Left lung (tissue), 10 donors: ENCODE measurements around the gene PLEKHG1. TPM values are rescaled to one million over a fixed set of nuclear protein-coding genes. Genes with fewer than 3 reads are reported as not detected.

ENCODE experiments used
- ATAC-seq: fragments of 200-7000 bp; cut with Tn5 transposase; one replicate; pipeline ENCODE4 v1.9.1; 2020; ENCODE audit warnings: moderate library complexity
- DNase-seq, 4 donors: peaks; one replicate each; pipeline ENCODE4 v3.0.0-alpha.2; 2013 to 2020
- H3K27ac ChIP-seq, 2 donors: fragments of 200-600 bp; sonication (generic) in 1 of 2; one replicate each; pipeline versions ENCODE4 v1.5.0 to v1.8.0; 2020 to 2021
- H3K27me3 ChIP-seq, 2 donors: fragments of 200-600 bp; sonication (generic) in 1 of 2; one replicate each; pipeline versions ENCODE4 v1.5.0 to v1.8.0; 2020 to 2021
- H3K36me3 ChIP-seq, 2 donors: fragments of 200-600 bp; sonication (generic) in 1 of 2; one replicate each; pipeline versions ENCODE4 v1.5.0 to v1.8.0; 2020 to 2021
- H3K4me1 ChIP-seq, 2 donors: fragments of 200-600 bp; one replicate each; pipeline ENCODE4 v1.8.0; 2021
- H3K4me3 ChIP-seq, 2 donors: fragments of 200-600 bp; sonication (generic) in 1 of 2; one replicate each; pipeline versions ENCODE4 v1.5.0 to v1.8.0; 2020 to 2021; ENCODE audit warnings: mild to moderate bottlenecking in 1 of 2
- H3K9me3 ChIP-seq, 2 donors: fragments of 200-600 bp; sonication (generic) in 1 of 2; one replicate each; pipeline versions ENCODE4 v1.5.0 to v1.8.0; 2020 to 2021
- CTCF ChIP-seq, 2 donors: fragments of 200-600 bp; sonication (generic) in 1 of 2; IDR thresholded peaks; one replicate each; pipeline versions ENCODE4 v1.5.0 to v1.8.0; 2021; ENCODE audit warnings: antibody characterized with exemption in 2 of 2
- intact Hi-C, 2 donors: fragments of 100-400 bp; cut with DNase I; formaldehyde crosslinking; loops; one replicate each; pipeline versions ENCODE4 v1.11.2 to v1.14.2; 2022
- polyA plus RNA-seq, 6 donors: library from polyadenylated mRNA; unstranded; fragments of 120-200 nt; gene quantifications; one replicate each; pipeline ENCODE4 v1.2.1, GENCODE V29; 2013; ENCODE audit not compliant: insufficient read length in 6 of 6
- total RNA-seq, 2 donors: library from RNA; stranded (reverse); fragmentation: NEBNext Ultra II Directional; extraction: Animal tissue kit (Norgen Biotek cat#: 25700); gene quantifications; one replicate each; pipeline ENCODE4 v1.2.1, GENCODE V29; 2021
- donor health status: DM: no; HTN: yes; CAD: no.
- donor health status: DM: no; HTN: no; CAD: no.

Gene PLEKHG1
- total and polyA plus RNA-seq, 8 donors: 16.7 to 34.2 (median 30.6) TPM

GRCh38 chr6:150625927-150626326 lies 26.2 kb downstream of the PLEKHG1 start:
- H3K27ac ChIP-seq: no peak overlapping the region
- no peaks in the 10 kb centered on the region for H3K36me3 ChIP-seq
- no peak for TF ChIP-seq CTCF (IDR thresholded peaks at IDR 0.05)
- H3K4me3 ChIP-seq: no peak overlapping the region
- peaks cover 4 to 26% of the 10 kb centered on the region in 2 donors for H3K4me1 ChIP-seq
- ATAC-seq (no peak), DNase-seq (no peak)
- no peaks in the 10 kb centered on the region for H3K27me3 ChIP-seq
- H3K9me3 ChIP-seq: no peaks in the 10 kb centered on the region
- intact Hi-C loops: no loop called here

GRCh38 chr6:150627154-150627553 lies 27.5 kb downstream of the PLEKHG1 start:
- ATAC-seq: no peak
- H3K27ac ChIP-seq: no peak overlapping the region
- no peaks in the 10 kb centered on the region for H3K27me3 ChIP-seq
- no peaks in the 10 kb centered on the region for H3K36me3 ChIP-seq
- peaks cover 5 to 26% of the 10 kb centered on the region in 2 donors for H3K4me1 ChIP-seq
- H3K9me3 ChIP-seq: no peaks in the 10 kb centered on the region
- TF ChIP-seq CTCF (IDR thresholded peaks at IDR 0.05): no peak
- no peak overlapping the region for H3K4me3 ChIP-seq
- intact Hi-C loops: no loop called here
- no peak for DNase-seq

- intact Hi-C loops: no loop called here
- no peak for TF ChIP-seq CTCF (IDR thresholded peaks at IDR 0.05)
- DNase-seq (no peak), ATAC-seq (no peak)
- H3K36me3 ChIP-seq: no peaks in the 10 kb centered on the region
- H3K27me3 ChIP-seq: no peaks in the 10 kb centered on the region
- no peak overlapping the region for H3K27ac ChIP-seq
- no peak overlapping the region for H3K4me3 ChIP-seq
- peaks cover 9 to 26% of the 10 kb centered on the region in 2 donors for H3K4me1 ChIP-seq
- H3K9me3 ChIP-seq: no peaks in the 10 kb centered on the region
These were observed 27.9 kb downstream of the PLEKHG1 start for GRCh38 chr6:150627585-150628025.

GRCh38 chr6:150628908-150629307 lies 29.2 kb downstream of the PLEKHG1 start:
- H3K27ac ChIP-seq: no peak overlapping the region

More at GRCh38 chr6:150628908-150629307, 29.2 kb downstream of the PLEKHG1 start:
- H3K9me3 ChIP-seq: no peaks in the 10 kb centered on the region
- DNase-seq (no peak), ATAC-seq (no peak)
- no peak overlapping the region for H3K4me3 ChIP-seq
- H3K4me1 ChIP-seq: peaks cover 10 to 15% of the 10 kb centered on the region in 2 donors
- intact Hi-C loops: no loop called here
- no peak for TF ChIP-seq CTCF (IDR thresholded peaks at IDR 0.05)
- no peaks in the 10 kb centered on the region for H3K36me3 ChIP-seq
- H3K27me3 ChIP-seq: no peaks in the 10 kb centered on the region
